DMS79 treated with DMSO at 0.1 percent for 48 hours (cell line): ENCODE measurements around the gene C1QTNF6.
A peak's percentile ranks its signal among the peaks of the same experiment; 100 is the strongest.

ENCODE experiments used
- DNase-seq: peaks from one replicate; lab custom pipeline; 2025; lab: John Stamatoyannopoulos, UW

C1QTNF6 gene

DNA sequence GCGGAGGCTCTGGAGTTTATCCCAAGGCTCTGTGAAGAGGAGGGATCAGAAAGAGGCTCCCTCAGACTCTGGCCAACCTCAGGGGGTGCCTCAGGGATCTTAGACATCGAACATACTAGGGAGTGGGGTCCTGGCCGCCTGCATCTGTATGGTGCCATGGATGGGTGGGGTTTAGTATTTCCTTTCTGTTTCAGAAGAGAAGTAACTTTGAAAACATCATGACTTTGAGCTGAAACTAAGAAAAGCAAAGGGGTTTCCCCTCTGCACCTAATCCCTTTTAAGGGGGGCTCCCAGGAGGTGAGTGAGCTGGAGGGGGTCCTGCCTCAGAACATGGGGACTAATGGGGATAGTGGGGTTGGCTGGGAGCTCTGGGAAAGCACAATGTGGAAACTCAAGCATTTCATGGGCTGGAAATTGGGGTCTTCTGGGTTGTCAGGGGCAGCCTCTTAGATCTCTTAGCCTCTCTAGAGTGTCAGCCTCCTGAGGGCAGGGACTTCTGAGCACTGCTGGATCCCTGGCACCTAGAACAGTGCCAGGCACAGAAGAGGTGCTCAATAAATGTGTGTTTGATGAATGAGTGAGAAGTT lies 36.0 kb upstream of the C1QTNF6 start:
- DNase-seq, result no peak

DNA sequence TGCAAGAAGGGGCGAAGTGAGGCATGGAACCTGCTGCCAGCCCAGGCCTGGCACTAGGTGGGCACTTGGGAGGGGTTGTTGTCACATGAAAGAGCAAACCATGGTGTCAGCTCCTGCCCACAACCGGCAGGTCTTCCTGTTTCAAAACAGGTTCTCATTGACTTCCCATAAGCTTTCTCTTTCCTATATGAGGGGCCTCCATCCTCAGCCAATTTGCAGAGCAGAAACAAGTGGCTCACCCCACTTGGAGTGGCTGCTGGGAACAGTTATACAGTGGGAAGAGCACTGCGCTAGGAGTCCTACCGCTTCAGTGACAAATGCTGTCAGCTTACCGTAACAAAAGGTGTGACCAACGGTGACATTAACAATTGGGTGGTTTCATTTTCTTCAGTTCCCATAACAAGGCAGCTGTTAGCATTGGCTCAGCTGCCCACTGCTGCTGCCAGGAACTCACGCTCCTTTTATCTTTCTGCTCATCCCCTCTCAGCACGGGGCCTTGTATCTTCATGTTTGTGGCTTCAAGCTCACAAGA lies 34.5 kb upstream of the C1QTNF6 start:
- DNase-seq, result no peak

DNA sequence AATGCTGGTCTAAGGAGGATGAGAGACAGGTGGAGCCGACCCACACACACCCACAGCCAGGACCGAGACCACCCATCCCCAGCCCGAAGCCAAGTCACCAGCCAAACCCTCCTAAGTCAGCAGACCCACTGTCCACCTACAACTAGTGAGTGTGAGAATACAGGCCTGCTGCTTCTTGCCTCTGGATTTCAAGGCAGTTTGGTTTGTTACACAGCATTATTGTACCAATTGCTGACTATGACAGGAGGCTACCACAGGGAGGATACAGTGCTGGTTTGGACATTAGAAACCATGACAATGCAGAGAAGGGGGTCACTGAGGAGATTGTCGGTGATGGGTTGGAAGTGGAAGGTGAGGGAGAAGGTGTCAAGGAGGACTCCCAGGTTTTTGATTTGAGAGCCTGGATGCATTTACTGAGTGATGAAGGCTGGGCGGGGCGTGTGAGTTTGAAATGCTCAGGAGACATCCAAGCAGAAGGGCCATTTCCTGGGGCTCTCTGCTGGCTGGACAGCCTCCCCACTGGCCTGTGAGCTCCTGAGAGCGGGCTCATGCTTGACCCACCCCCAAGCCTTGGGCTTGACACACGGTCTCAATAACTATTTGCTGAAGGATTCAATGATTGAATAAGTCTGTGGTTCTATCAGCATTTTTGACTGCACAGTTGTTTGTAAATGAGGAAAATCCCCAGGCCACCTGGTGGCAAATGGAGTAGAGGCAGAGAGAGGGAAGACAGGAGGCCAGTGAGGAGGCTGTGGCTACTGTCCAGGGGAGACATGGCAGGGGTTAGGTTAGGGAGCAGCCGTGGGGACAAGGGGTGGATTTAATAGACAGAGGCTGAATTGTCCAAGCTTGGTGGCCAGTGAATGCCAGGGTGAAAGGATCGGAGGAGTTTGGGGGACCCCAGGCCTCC lies 33.6 kb upstream of the C1QTNF6 start:
- no peak for DNase-seq

DNA sequence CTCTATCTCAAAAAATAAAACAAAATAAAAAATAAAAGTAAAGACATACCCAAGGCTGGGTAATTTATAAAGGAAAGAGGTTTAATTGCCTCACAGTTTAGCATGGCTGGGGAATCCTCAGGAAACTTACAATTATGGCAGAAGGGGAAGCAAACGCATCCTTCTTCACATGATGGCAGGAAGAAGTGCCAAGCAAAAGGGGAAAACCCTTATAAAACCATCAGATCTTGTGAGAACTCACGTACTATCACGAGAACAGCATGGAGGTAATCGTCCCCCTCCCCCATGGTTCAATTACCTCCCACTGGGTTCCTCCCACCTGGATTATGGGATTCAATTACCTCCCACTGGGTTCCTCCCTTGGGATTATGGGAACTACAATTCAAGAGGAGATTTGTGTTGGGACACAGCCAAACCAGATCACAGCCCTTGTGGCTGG lies 32.5 kb upstream of the C1QTNF6 start:
- DNase-seq, result no peak

DNA sequence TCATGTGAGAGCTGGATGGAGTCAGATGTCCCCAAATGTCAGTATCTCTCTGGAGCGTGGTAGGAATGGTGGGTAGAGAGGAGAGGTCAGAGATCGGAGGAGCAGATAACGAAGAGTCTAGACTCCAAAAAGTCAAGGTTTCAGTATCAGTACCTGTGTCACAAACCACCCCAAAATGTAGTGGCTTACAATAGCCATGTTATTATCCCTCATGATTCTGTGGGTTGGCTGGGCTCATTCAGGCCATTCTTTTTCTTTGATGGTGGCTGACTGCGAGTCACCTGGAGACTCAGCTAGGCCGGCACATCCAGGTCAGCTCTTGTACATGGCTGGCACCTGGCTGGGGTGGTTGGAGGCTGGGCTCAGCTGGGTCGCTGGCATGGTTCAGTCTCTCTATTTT lies 31.5 kb upstream of the C1QTNF6 start:
- no peak for DNase-seq

DNA sequence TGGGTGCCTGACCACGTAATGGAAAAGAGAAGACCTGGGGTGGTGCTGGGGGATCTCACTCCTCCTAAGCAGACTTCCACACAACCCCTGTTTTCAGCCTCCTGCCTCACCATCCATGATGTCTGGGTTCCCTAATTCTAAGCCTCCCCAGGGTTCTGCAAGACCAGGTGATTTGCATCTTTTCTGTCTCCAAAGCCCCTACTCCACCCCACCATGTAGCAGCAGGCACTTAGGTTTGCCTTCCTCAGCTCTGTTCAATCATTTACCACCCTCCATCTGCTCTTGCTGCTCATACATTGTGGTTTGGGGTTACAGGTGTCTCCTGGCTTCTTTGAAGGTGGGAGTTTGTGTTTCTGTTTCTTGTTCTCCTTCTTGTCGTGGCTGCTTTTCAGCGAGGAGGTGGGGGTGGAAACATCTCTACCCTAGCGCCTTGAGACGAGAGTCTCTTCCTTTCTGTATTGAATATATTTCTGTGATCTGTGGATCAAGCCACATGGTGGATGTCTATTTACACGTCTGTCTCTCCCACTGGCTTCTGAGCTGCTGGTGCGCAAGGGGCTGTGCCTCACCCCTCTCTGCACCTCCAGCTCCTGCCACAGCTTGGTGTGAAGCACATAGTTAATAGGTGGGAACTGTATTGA lies 30.8 kb upstream of the C1QTNF6 start:
- DNase-seq, result no peak

DNA sequence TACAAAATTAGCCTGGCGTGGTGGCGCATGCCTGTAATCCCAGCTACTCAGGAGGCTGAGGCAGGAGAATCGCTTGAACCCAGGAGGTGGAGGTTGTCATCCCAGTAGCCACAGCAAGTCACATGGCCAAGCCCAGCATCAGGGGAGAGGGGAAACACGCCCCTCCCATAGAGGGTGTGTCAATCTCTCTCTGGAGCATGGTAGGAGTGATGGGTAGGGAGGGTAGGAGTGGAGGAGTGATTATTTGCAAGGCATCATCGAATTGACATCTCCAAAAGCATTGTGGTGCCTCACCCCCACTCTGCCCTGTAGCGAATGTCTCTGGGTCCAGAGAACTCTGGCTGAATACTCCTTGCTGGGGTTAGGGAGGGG lies 30.3 kb upstream of the C1QTNF6 start:
- no peak for DNase-seq

DNA sequence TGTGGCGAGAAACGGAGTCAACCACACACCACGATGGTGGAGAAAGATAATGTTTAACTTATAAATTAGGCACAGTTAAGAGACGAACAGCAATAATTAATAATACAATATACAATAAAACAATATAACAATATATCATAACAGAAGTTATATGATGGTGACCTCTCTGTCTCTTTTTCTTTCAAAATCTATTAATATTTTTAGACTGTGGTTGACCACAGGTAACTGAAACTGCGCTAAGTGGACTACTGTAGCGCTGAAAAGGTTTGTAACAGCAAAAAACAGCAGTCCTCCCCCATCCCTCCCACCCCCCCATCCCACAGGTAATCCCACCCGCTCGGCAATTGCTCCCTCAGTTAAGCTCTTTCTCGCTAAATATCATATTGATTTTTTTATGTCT lies 27.8 kb upstream of the C1QTNF6 start:
- no peak for DNase-seq

DNA sequence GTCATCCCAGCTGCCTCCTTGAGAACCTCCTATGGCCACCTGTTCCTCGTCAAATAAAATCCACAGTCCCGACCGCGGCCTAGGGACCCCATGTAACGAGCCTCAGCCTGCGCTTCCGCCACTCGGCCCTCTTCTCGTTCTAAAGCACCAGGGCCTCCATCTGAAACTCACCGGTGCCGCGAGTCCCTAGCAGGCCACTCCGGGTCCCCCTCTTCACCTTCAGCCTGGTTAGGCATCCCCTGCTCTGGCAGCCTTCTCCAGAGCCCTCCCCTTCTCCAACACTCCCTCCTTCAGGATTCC lies 26.6 kb upstream of the C1QTNF6 start:
- DNase-seq, result no peak

DNA sequence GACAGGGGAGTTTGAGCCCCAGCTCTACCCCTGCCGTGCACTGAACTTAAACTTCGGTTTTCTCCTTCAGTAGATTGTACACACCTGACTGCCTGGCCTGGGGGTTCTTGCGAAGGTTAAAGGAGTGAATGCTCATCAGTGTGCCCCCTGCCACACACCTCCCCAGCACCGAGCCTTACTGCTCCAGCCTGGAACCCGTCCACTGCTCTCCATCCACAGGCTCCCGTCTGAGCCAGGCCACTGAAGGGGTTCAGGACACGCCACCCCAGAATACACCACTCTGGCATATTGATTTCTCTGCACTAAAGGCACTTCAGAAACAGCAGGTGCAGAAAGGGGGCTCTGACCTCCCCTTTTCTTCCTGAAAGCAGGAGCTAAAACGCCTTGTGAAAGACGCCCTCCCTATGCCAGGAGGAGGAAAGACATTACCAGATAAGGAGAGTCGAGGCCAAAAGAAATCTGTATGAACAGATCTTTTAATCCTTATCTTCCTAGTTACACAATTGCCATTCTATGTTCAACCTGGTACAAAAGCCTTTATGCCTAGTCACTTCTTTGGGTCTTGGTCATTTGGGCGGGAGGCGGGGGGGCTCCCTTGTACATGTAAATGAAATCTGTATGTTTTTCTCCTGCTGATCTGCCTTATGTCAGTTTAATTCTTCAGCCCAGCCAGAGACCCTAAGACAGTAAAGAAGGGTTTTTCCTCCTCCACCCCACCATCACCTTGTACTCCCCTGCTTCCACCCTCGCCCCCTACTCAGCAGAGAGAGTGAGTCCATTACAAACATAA lies 26.1 kb upstream of the C1QTNF6 start:
- peak; percentile 18 for DNase-seq

DNA sequence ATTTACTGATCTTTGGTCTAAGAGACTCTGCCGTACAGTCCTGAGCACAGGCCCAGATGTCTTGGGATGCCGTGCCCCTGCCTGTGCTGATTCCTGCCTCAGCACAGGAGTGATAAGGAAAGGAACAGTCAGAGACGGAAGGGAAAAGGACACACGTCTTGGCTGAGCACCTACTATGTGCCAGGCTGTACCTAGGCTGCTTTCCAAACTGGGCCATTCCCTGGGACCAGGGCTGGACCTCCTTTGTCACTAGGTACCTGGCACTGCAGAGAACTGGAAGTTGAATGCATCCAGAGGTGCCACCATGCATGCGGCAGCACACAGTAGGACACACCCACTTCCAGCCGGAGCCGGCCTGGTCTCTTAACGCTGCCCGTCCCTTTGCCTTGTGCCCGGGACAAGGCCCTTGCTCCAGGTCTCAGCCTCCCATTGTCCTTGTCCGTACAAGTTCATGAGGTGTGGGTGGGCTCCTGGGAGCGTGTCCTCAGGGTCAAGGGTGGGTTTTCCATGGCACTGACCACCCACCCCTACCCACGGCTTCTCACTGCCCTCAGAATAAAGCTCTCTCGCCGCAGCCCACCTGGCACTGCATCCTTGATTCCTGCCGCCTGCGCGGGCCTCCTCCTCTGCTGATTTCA lies 25.3 kb upstream of the C1QTNF6 start:
- DNase-seq, result no peak

DNA sequence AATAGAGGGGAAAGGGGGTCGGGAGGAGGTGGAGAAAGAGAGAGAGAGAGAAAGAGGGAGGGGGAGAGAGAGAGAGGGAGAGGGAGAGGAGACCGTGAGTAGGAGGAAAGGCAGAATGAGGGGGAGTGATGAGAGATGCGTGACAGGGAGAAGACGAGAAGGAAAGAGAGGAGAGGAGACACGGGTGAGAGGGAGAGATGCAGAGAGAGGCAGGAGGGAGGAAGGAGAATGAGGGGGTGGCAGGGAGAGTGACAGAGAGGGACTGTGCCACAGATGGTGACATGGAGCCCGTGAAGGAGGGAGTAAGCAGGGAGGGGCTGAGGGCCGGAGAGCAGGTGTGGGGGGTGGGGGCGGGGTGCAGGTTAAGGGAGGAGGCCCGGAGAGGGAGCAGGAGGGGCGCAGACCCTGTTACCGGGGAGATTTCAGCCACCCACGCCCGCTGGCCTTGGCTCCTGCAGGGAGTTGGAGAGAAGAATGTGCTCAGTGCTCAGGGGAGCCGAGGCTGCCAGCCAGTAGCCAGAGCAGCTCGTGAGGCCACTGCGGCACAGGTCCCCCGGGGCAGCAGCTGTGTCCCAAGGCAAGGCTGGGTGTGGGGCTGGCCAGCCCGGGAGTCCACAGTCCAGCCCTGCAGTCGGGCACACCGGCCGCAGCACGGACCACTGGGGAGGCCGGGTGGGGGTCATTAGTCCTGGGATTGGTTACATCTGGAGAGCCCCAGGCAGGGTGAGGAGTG lies 24.3 kb upstream of the C1QTNF6 start, which contains the start of gene SSTR3:
TSS of gene SSTR3 (minus strand) at position 304 of the 733 bp plus-strand sequence. CDS start 4,674 bp downstream, outside the sequence.
- DNase-seq, result peak; percentile 64

DNA sequence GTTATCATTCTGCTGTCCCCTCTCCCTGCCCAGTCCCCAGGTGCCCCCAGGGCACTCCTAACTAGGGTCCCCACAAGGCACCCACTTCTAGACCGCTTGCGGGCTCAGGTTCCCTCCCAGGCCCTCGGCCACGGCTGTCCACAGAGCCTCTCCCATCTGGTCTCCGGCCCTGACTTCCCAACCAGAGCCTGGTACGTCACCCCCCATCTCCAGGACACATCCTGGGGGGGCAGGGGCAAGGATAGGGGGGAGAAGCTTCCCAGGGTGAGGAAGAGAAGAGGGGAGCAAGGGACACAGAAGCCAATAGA lies 23.8 kb upstream of the C1QTNF6 start:
- DNase-seq, result no peak

DNA sequence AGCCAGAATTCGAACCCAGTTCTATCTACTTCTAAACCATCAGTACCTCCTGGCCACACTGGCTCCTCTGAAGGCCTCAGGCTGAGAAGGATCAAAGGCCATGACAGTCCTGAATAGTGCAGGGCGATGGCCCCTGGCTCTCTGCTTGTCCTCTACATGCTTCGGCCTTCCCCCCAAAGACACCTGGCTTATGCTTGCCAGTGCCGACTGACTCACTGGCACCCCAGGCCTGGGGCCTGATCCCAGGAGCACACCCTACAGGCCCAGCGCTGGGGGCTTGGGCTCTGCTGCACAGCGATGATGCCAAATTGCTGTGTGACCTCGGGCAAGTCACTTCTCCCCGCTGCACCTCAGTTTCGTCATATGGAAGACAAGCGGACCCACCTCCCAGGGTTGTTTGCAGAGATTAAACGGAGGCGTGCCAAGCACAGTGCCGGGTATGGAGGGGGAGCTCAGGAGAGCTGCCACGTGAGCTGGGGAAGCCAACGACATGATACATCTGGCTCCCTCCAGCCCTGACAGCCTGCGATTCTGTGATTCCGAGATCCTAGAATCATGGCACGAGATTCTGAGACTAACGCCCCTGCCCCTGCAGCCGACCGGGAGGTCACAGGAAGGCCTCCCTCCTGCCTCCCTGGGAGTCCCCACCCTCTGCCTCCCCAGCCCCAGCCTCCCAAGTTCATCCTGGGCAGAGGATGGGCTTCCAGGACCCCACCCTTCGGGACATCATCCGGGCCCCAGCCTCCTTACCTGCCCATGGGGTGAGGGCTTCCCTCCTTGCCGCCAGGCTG lies 23.2 kb upstream of the C1QTNF6 start:
- no peak for DNase-seq

DNA sequence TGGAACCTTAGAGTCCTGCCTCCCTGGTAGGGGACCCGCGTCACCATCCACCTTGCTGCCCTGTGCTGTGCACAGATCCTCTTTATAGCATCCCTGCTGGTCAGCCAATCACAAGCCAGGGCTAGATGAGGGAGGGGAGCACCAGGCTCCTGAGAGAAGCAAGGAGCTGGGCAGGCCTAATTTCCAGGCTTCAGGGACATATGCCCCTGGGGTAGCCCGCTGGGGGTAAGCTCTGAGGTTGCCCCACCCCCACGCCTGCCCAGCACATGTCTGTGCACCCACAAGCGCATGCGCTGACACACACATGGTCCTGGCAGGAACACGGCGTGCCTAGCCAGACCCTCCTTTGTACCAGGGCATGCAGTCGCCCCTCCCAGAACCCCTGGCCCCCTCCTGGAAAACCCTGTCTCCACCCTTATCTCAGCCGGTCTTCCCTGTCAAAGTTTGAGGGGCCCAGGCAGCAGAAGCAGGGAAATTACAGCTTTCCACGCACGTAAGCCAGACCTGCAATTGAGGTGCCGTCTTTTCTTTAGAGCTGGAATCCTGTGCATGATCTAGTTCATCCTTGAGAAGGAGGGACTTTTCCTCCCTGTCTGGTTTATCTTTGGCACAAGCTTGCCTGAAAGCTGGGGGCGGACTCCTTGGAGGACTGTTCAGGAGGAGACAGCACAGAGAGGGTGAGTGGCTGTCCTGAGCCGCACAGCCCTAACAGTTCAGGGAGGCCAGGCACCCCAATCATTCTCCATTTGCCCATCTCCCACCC lies 22.2 kb upstream of the C1QTNF6 start:
- DNase-seq, result no peak

DNA sequence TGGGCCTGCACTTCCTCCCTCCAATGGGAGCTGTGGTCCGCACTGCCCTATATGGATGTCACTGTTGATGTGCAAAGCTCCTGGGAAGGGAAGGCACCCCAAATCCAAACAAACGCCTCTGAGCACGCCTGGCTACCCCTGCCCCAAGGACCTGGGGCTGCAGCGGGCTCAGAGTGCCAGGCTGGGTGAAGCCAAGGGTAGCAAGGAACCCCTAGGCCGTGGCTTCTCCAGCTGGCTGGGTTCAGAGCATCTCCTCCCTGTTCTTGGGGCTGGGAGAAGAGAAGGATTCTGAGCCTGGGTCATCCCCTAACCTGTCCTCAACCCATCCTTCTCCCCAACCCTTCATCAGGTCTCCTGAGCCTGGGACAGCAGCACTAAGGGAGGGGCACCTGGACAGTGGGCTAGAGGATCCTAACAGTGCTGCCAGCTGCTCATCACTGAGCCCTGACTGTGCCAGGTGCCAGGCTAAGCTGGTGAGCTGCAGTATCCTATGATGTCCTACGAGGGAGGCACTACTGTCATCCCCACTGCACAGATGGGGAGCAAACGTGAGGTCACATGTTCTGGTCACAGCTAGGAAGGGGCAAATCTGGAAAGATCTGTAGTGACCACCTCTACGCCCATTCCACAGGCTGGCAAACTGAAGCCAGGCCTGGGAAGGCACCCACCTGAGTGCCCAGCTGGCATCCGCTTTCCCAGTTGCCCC lies 21.2 kb upstream of the C1QTNF6 start:
- no peak for DNase-seq

DNA sequence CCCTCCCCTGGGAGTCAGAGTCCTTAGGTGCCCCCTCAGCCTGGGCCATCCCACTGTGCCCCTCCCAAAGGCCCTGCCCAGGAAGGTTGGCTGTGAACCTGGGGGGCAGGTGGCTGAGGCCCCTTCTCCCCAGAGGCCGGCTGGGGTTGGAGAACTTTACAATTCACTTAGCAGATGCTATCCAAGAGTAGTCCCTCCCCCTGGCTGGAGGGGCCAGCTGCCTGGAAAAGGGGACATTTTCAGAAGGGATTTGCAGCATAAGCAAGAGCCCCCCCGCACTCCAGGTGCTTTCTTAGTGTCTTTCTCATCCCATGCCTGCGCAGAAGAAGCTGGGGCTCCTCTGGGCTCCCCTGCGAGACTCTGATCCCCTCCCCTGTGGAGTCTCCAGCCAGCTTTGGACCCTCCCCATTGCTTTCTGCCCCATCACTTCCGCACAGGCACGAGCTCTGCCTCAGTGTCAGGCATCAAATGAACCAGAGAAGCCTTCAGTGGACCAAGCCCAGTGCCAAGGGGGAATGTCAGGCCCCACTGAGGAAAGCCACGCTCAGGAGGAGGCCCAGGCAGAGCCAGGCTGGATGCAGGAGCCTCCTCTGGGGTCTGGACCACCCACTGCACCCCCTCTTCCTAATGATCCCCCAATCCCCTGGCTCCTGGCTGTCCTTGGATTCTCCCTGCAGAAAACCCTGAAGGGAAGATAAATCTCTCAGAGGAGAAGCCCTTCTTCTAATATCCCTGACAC lies 20.5 kb upstream of the C1QTNF6 start:
- DNase-seq, result no peak

DNA sequence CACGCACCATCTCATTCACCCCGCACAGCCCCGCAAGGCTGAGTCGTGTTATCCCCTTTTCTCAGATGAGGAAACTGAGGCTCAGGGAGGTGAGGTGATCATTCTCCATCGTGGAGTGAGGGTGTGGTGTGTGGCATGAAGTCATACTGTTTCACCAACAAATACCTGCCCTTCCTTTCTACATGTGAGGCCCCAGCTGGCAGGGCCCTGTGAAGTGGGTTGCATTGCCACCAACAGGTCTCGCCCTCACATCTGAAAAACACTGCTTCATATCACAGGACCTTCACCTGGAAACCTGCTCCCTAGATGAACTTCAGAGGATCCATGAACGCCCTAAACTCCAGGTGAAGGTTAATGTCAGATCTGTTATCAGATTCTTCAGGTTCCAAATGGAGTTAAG lies 19.9 kb upstream of the C1QTNF6 start:
- DNase-seq, result no peak
